ENCODE data around the gene HBP1.
"Not testable (repeated sequence)": the region's sequence is repeated elsewhere in the genome, so short reads cannot be mapped to it uniquely, and the experiment has no call there.

The HBP1 gene

GRCh38 chr7:107232568-107233090 lies 63.8 kb downstream of the HBP1 start:
- peak; percentile 66 for DNase-seq

GRCh38 chr7:107233174-107233573 lies 64.4 kb downstream of the HBP1 start:
- DNase-seq = peak; percentile 89

- peak; percentile 23 for DNase-seq
Measured at GRCh38 chr7:107233981-107234380, 65.2 kb downstream of the HBP1 start.

- peak; percentile 52 for DNase-seq
Measured at GRCh38 chr7:107234436-107234835, 65.6 kb downstream of the HBP1 start.

- no peak for DNase-seq
Measured at GRCh38 chr7:107236862-107237261, 68.1 kb downstream of the HBP1 start.

- no peak for DNase-seq
Measured at GRCh38 chr7:107237451-107237850, 68.6 kb downstream of the HBP1 start.

GRCh38 chr7:107242267-107242666 lies 73.5 kb downstream of the HBP1 start:
- no peak for DNase-seq

GRCh38 chr7:107244613-107245012 lies 75.8 kb downstream of the HBP1 start:
- no peak for DNase-seq

GRCh38 chr7:107246836-107247235 lies 78.0 kb downstream of the HBP1 start:
- not testable (repeated sequence) for DNase-seq

- no peak for DNase-seq
Measured at GRCh38 chr7:107248551-107249316, 79.9 kb downstream of the HBP1 start.

GRCh38 chr7:107251963-107252362 lies 83.2 kb downstream of the HBP1 start:
- DNase-seq = no peak
